Measurements from ENCODE around the gene HIVEP3. TPM values are rescaled to one million over a fixed set of nuclear protein-coding genes. Genes with fewer than 3 reads are reported as not detected.

HIVEP3 gene
- total RNA-seq, 4 donors from 2014 or later, result 1.4 to 3.0 (median 2.3) TPM

DNA sequence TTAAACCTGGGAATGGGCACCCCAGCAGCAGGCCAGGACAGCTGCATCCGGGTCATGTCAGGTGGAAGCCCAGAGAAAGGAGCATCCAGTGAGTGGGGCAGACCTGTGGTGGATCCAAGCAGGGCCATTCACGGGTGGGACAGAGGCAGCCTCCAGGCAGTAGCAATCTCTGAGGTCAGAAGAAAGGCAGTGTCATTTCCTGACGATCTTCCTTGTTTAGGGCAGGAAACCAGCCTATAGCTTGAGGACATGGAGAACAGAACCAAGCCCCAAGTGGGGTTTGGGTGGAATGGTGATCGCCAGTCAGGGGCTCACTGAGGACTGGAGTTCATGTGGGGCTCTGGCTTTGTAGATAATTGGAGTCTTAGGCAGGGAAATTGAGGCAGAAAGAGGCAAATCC, 209.4 kb downstream of the HIVEP3 start:
- intact Hi-C loops (cut with DNase I), result no loop called here
- H3K9me3 ChIP-seq, result no peaks in the 10 kb centered on the region
- 56% methylated on average over 3 of the region's 4 CpGs for WGBS
- DNase-seq (ENCODE audit: extremely low spot score), result no peak
- no peak overlapping the region for H3K4me3 ChIP-seq
- H3K27ac ChIP-seq (replicated peaks in 1 of 4), result no peak overlapping the region
- TF ChIP-seq POLR2AphosphoS5 (IDR thresholded peaks at IDR 0.05), result no peak
- TF ChIP-seq, protein P1, sequence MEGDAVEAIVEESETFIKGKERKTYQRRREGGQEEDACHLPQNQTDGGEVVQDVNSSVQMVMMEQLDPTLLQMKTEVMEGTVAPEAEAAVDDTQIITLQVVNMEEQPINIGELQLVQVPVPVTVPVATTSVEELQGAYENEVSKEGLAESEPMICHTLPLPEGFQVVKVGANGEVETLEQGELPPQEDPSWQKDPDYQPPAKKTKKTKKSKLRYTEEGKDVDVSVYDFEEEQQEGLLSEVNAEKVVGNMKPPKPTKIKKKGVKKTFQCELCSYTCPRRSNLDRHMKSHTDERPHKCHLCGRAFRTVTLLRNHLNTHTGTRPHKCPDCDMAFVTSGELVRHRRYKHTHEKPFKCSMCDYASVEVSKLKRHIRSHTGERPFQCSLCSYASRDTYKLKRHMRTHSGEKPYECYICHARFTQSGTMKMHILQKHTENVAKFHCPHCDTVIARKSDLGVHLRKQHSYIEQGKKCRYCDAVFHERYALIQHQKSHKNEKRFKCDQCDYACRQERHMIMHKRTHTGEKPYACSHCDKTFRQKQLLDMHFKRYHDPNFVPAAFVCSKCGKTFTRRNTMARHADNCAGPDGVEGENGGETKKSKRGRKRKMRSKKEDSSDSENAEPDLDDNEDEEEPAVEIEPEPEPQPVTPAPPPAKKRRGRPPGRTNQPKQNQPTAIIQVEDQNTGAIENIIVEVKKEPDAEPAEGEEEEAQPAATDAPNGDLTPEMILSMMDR (IDR thresholded peaks at IDR 0.05), result no peak
- no peak for TF ChIP-seq POLR2A (IDR thresholded peaks at IDR 0.05; ENCODE audit: low read depth)
- no peak for TF ChIP-seq EP300 (IDR thresholded peaks at IDR 0.05)
- H3K36me3 ChIP-seq, result no peaks in the 10 kb centered on the region
- no peaks in the 10 kb centered on the region for H3K27me3 ChIP-seq
- H3K4me1 ChIP-seq, result no peaks in the 10 kb centered on the region

DNA sequence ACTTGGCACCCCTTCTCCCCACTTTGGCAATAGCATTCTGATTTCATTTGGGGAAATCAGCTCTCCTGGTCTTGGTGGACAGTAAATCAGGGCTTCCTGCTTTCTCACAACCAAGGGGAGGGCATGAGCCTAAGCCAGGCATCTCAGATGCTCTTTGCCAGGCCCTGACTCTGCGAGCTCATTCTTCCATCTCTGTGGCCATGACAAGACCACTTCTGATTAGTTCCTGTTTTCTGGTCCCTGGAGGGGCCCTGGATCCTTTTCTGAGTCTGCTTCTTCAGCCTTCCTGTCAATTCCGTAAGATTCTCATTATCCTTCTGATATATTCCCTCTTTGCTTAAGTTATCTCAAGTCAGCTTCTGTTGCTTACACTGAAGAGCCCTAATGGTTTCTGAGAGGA, 210.4 kb downstream of the HIVEP3 start:
- no peak overlapping the region for H3K4me3 ChIP-seq
- no peak for DNase-seq (ENCODE audit: extremely low spot score)
- TF ChIP-seq POLR2A (IDR thresholded peaks at IDR 0.05; ENCODE audit: low read depth) (no peak), EP300 (IDR thresholded peaks at IDR 0.05) (no peak), POLR2AphosphoS5 (IDR thresholded peaks at IDR 0.05) (no peak)
- TF ChIP-seq, protein P1 (IDR thresholded peaks at IDR 0.05), result no peak
- H3K9me3 ChIP-seq, result no peaks in the 10 kb centered on the region
- H3K36me3 ChIP-seq, result no peaks in the 10 kb centered on the region
- H3K27me3 ChIP-seq, result no peaks in the 10 kb centered on the region
- H3K27ac ChIP-seq (replicated peaks in 1 of 4), result no peak overlapping the region
- no peaks in the 10 kb centered on the region for H3K4me1 ChIP-seq
- WGBS, result 88% methylated on average over 2 of the region's 2 CpGs
- intact Hi-C loops (cut with DNase I), result no loop called here

DNA sequence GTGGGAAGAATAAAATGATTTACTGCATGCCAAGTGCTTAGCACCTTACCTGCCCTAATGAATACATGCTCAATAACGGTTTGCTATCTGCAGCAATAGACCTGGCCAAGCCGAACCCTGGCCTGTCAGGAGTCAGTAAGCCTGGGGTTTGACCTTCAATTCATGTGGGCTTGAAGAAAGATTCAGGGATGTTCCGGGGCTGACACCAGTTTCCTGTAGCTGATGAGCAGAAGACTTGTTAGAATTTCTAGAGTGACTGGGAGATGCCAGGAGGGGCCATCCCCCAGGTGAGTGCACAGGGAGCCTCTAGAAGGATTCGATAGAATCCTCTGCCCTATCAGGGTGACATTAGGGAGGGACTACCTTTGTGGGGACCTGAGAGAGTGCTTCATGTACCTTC, 210.9 kb downstream of the HIVEP3 start:
- no peaks in the 10 kb centered on the region for H3K4me1 ChIP-seq
- H3K9me3 ChIP-seq, result no peaks in the 10 kb centered on the region
- 98% methylated on average over 4 of the region's 4 CpGs for WGBS
- TF ChIP-seq EP300 (IDR thresholded peaks at IDR 0.05) (no peak), POLR2AphosphoS5 (IDR thresholded peaks at IDR 0.05) (no peak), POLR2A (IDR thresholded peaks at IDR 0.05; ENCODE audit: low read depth) (no peak)
- TF ChIP-seq, protein P1 (IDR thresholded peaks at IDR 0.05), result no peak
- intact Hi-C loops (cut with DNase I), result no loop called here
- no peak overlapping the region for H3K4me3 ChIP-seq
- no peaks in the 10 kb centered on the region for H3K27me3 ChIP-seq
- no peak overlapping the region for H3K27ac ChIP-seq (replicated peaks in 1 of 4)
- DNase-seq (ENCODE audit: extremely low spot score), result no peak
- H3K36me3 ChIP-seq, result no peaks in the 10 kb centered on the region

DNA sequence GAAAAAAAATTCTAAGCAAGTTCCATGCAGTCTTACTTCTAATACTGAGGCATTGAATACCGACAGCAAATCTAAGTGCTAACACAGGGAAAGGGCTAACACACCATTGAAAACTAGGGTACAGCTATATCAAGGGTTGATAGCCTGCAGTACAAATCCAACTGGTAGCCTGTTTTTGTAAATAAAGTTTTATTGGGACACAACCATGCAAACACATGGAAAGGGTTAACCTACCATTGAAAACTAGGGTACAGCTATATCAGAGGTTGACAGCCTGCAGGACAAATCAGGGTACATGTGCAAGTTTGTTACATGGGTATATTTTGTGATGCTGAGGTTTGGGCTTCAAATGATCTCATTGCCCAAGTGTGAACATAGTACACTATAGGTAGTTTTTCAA, 212.9 kb downstream of the HIVEP3 start:
- no peak overlapping the region for H3K4me3 ChIP-seq
- no peaks in the 10 kb centered on the region for H3K27me3 ChIP-seq
- H3K36me3 ChIP-seq, result no peaks in the 10 kb centered on the region
- intact Hi-C loops (cut with DNase I), result no loop called here
- TF ChIP-seq EP300 (IDR thresholded peaks at IDR 0.05), result no peak
- TF ChIP-seq, protein P1 (IDR thresholded peaks at IDR 0.05), result no peak
- TF ChIP-seq POLR2AphosphoS5 (IDR thresholded peaks at IDR 0.05), result no peak
- TF ChIP-seq POLR2A (IDR thresholded peaks at IDR 0.05; ENCODE audit: low read depth), result no peak
- 94% methylated on average over 1 of the region's 1 CpG for WGBS
- H3K9me3 ChIP-seq, result no peaks in the 10 kb centered on the region
- DNase-seq (ENCODE audit: extremely low spot score), result no peak
- no peaks in the 10 kb centered on the region for H3K4me1 ChIP-seq
- H3K27ac ChIP-seq (replicated peaks in 1 of 4), result no peak overlapping the region

DNA sequence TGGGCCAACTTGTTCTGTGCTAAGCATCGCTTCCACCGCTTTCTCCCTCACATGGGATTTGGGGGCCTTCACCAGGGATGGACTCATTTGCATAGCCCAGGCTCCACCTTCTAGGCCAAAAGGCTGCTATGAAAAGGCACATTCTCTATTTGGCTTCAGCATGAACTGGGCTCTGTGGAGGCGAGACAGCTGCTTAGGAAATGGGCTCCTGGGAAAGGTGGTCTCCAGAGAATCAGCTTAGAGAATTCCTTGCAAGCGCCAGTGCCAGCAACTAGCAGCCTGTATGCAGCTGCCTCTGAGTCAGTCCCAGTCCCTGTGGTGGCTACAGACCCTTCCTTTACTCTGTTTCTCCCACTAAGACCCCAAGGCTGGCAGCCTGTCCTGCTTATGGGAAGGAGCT, 214.5 kb downstream of the HIVEP3 start:
- Histone ChIP-seq H3K4me3 (no peak overlapping the region), H3K4me1 (no peaks in the 10 kb centered on the region), H3K36me3 (no peaks in the 10 kb centered on the region), H3K9me3 (no peaks in the 10 kb centered on the region), H3K27me3 (no peaks in the 10 kb centered on the region), H3K27ac (replicated peaks in 1 of 4) (no peak overlapping the region)
- DNase-seq (ENCODE audit: extremely low spot score), result no peak
- intact Hi-C loops (cut with DNase I), result no loop called here
- 93% methylated on average over 4 of the region's 4 CpGs for WGBS
- TF ChIP-seq POLR2AphosphoS5 (IDR thresholded peaks at IDR 0.05), result no peak
- no peak for TF ChIP-seq POLR2A (IDR thresholded peaks at IDR 0.05; ENCODE audit: low read depth)
- TF ChIP-seq, protein P1 (IDR thresholded peaks at IDR 0.05), result no peak
- TF ChIP-seq EP300 (IDR thresholded peaks at IDR 0.05), result no peak
